Activated naive CD4-positive, alpha-beta T cell treated with anti-CD3 and anti-CD28 coated beads, Interleukin-2, amount 10 ng/mL, durations not matched to agents 7 days and 5 days (primary cell): ENCODE measurements around the gene PCDH15.

Experiments used
- CTCF ChIA-PET: fragments of 350-600 bp; sonication (Branson Sonifier 250); formaldehyde crosslinking; loops from one replicate; lab custom pipeline; 2021; ENCODE audit warnings: antibody characterized with exemption; lab: Charles Lee
- DNase-seq: peaks from one replicate; pipeline ENCODE4 v3.0.0-alpha.2; 2020
- H3K27ac Mint-ChIP-seq: one replicate; pipeline ENCODE4 v1.8.0; 2021; ENCODE audit warnings: mild to moderate bottlenecking, moderate library complexity, mixed read lengths
- H3K27me3 Mint-ChIP-seq: one replicate; pipeline ENCODE4 v1.8.0; 2021; ENCODE audit warnings: mild to moderate bottlenecking, mixed read lengths
- H3K36me3 Mint-ChIP-seq: one replicate; pipeline ENCODE4 v1.8.0; 2021; ENCODE audit warnings: mixed read lengths
- H3K4me1 Mint-ChIP-seq: one replicate; pipeline ENCODE4 v1.8.0; 2021; ENCODE audit warnings: mixed read lengths
- H3K4me3 Mint-ChIP-seq: one replicate; pipeline ENCODE4 v1.8.0; 2021; ENCODE audit warnings: mild to moderate bottlenecking, moderate library complexity, mixed read lengths
- H3K9me3 Mint-ChIP-seq: one replicate; pipeline ENCODE4 v1.8.0; 2021; ENCODE audit warnings: mixed read lengths

PCDH15 gene

GRCh38 chr10:54758791-54759190, 42.2 kb downstream of the PCDH15 start:
- Mint-ChIP-seq H3K9me3 (peaks cover 10% of the 10 kb centered on the region), H3K36me3 (no peaks in the 10 kb centered on the region), H3K27me3 (no peaks in the 10 kb centered on the region), H3K4me1 (no peaks in the 10 kb centered on the region), H3K27ac (no peak overlapping the region), H3K4me3 (no peak overlapping the region)
- no peak for DNase-seq
- CTCF ChIA-PET = no interaction called here

GRCh38 chr10:54749623-54750022, 51.4 kb downstream of the PCDH15 start:
- CTCF ChIA-PET = no interaction called here
- Mint-ChIP-seq H3K4me3 (no peak overlapping the region), H3K27me3 (no peaks in the 10 kb centered on the region), H3K9me3 (peaks cover 10% of the 10 kb centered on the region), H3K27ac (no peak overlapping the region), H3K36me3 (no peaks in the 10 kb centered on the region), H3K4me1 (no peaks in the 10 kb centered on the region)
- DNase-seq = no peak

GRCh38 chr10:54745436-54745835, 55.6 kb downstream of the PCDH15 start:
- CTCF ChIA-PET = no interaction called here
- Mint-ChIP-seq H3K4me3 (no peak overlapping the region), H3K27me3 (no peaks in the 10 kb centered on the region), H3K4me1 (no peaks in the 10 kb centered on the region), H3K27ac (no peak overlapping the region), H3K36me3 (no peaks in the 10 kb centered on the region), H3K9me3 (peaks cover 9% of the 10 kb centered on the region)
- no peak for DNase-seq

- Mint-ChIP-seq H3K9me3 (peaks cover 12% of the 10 kb centered on the region), H3K27ac (no peak overlapping the region), H3K36me3 (no peaks in the 10 kb centered on the region), H3K4me1 (no peaks in the 10 kb centered on the region), H3K27me3 (no peaks in the 10 kb centered on the region), H3K4me3 (no peak overlapping the region)
- CTCF ChIA-PET = no interaction called here
- no peak for DNase-seq
Measured at GRCh38 chr10:54742416-54742815, 58.6 kb downstream of the PCDH15 start.

- Mint-ChIP-seq H3K9me3 (peaks cover 11% of the 10 kb centered on the region), H3K27me3 (no peaks in the 10 kb centered on the region), H3K27ac (no peak overlapping the region), H3K4me1 (no peaks in the 10 kb centered on the region), H3K36me3 (no peaks in the 10 kb centered on the region), H3K4me3 (no peak overlapping the region)
- no peak for DNase-seq
- CTCF ChIA-PET = no interaction called here
Measured at GRCh38 chr10:54728511-54728910, 72.5 kb downstream of the PCDH15 start.

GRCh38 chr10:54722075-54722474, 79.0 kb downstream of the PCDH15 start:
- H3K27ac Mint-ChIP-seq = no peak overlapping the region
- CTCF ChIA-PET = no interaction called here
- no peaks in the 10 kb centered on the region for H3K36me3 Mint-ChIP-seq
- no peak for DNase-seq
- H3K4me3 Mint-ChIP-seq = no peak overlapping the region
- H3K9me3 Mint-ChIP-seq = peaks cover 26% of the 10 kb centered on the region
- no peaks in the 10 kb centered on the region for H3K27me3 Mint-ChIP-seq
- no peaks in the 10 kb centered on the region for H3K4me1 Mint-ChIP-seq

GRCh38 chr10:54710918-54711317, 90.1 kb downstream of the PCDH15 start:
- Mint-ChIP-seq H3K27ac (no peak overlapping the region), H3K4me3 (no peak overlapping the region), H3K36me3 (no peaks in the 10 kb centered on the region), H3K9me3 (no peaks in the 10 kb centered on the region), H3K4me1 (no peaks in the 10 kb centered on the region), H3K27me3 (no peaks in the 10 kb centered on the region)
- no peak for DNase-seq
- CTCF ChIA-PET = no interaction called here

- Mint-ChIP-seq H3K9me3 (no peaks in the 10 kb centered on the region), H3K27ac (no peak overlapping the region), H3K4me3 (no peak overlapping the region), H3K36me3 (no peaks in the 10 kb centered on the region), H3K27me3 (no peaks in the 10 kb centered on the region), H3K4me1 (no peaks in the 10 kb centered on the region)
- no peak for DNase-seq
- CTCF ChIA-PET = no interaction called here
Measured at GRCh38 chr10:54708591-54708990, 92.4 kb downstream of the PCDH15 start.

- no peak overlapping the region for H3K27ac Mint-ChIP-seq
- CTCF ChIA-PET = no interaction called here
- DNase-seq = no peak
- H3K27me3 Mint-ChIP-seq = no peaks in the 10 kb centered on the region
- no peaks in the 10 kb centered on the region for H3K36me3 Mint-ChIP-seq
- no peaks in the 10 kb centered on the region for H3K4me1 Mint-ChIP-seq
- no peaks in the 10 kb centered on the region for H3K9me3 Mint-ChIP-seq
- no peak overlapping the region for H3K4me3 Mint-ChIP-seq
Measured at GRCh38 chr10:54708021-54708420, 93.0 kb downstream of the PCDH15 start.

- DNase-seq = no peak
- Mint-ChIP-seq H3K4me3 (no peak overlapping the region), H3K4me1 (no peaks in the 10 kb centered on the region), H3K27me3 (no peaks in the 10 kb centered on the region), H3K27ac (no peak overlapping the region), H3K9me3 (peaks cover 1% of the 10 kb centered on the region), H3K36me3 (no peaks in the 10 kb centered on the region)
- CTCF ChIA-PET = no interaction called here
Measured at GRCh38 chr10:54702583-54703485, 98.2 kb downstream of the PCDH15 start.

GRCh38 chr10:54691331-54691730, 109.7 kb downstream of the PCDH15 start:
- no peak for DNase-seq
- H3K9me3 Mint-ChIP-seq = peaks cover 5% of the 10 kb centered on the region
- no peaks in the 10 kb centered on the region for H3K4me1 Mint-ChIP-seq
- no peak overlapping the region for H3K4me3 Mint-ChIP-seq
- no peak overlapping the region for H3K27ac Mint-ChIP-seq
- H3K27me3 Mint-ChIP-seq = no peaks in the 10 kb centered on the region
- CTCF ChIA-PET = no interaction called here
- no peaks in the 10 kb centered on the region for H3K36me3 Mint-ChIP-seq

- H3K36me3 Mint-ChIP-seq = no peaks in the 10 kb centered on the region
- peaks cover 12% of the 10 kb centered on the region for H3K9me3 Mint-ChIP-seq
- H3K4me3 Mint-ChIP-seq = no peak overlapping the region
- no peaks in the 10 kb centered on the region for H3K4me1 Mint-ChIP-seq
- H3K27me3 Mint-ChIP-seq = no peaks in the 10 kb centered on the region
- CTCF ChIA-PET = no interaction called here
- DNase-seq = no peak
- no peak overlapping the region for H3K27ac Mint-ChIP-seq
Measured at GRCh38 chr10:54682554-54682953, 118.5 kb downstream of the PCDH15 start.

- H3K27ac Mint-ChIP-seq = no peak overlapping the region
- no peak overlapping the region for H3K4me3 Mint-ChIP-seq
- no peaks in the 10 kb centered on the region for H3K4me1 Mint-ChIP-seq
- DNase-seq = no peak
- H3K27me3 Mint-ChIP-seq = no peaks in the 10 kb centered on the region
- CTCF ChIA-PET = no interaction called here
- H3K36me3 Mint-ChIP-seq = no peaks in the 10 kb centered on the region
- H3K9me3 Mint-ChIP-seq = peaks cover 13% of the 10 kb centered on the region
Measured at GRCh38 chr10:54681136-54681535, 119.9 kb downstream of the PCDH15 start.

- no peaks in the 10 kb centered on the region for H3K9me3 Mint-ChIP-seq
- no peak for DNase-seq
- no peaks in the 10 kb centered on the region for H3K4me1 Mint-ChIP-seq
- H3K27ac Mint-ChIP-seq = no peak overlapping the region
- no peak overlapping the region for H3K4me3 Mint-ChIP-seq
- CTCF ChIA-PET = no interaction called here
- no peaks in the 10 kb centered on the region for H3K36me3 Mint-ChIP-seq
- no peaks in the 10 kb centered on the region for H3K27me3 Mint-ChIP-seq
Measured at GRCh38 chr10:54667136-54667535, 133.9 kb downstream of the PCDH15 start.

GRCh38 chr10:54666192-54666591, 134.8 kb downstream of the PCDH15 start:
- no peaks in the 10 kb centered on the region for H3K27me3 Mint-ChIP-seq
- H3K36me3 Mint-ChIP-seq = no peaks in the 10 kb centered on the region
- CTCF ChIA-PET = no interaction called here
- H3K4me1 Mint-ChIP-seq = no peaks in the 10 kb centered on the region
- no peak overlapping the region for H3K4me3 Mint-ChIP-seq
- no peak overlapping the region for H3K27ac Mint-ChIP-seq
- peaks cover 2% of the 10 kb centered on the region for H3K9me3 Mint-ChIP-seq
- no peak for DNase-seq
